Measurements from ENCODE around the gene SFXN4. TPM values are rescaled to one million over a fixed set of nuclear protein-coding genes. Genes with fewer than 3 reads are reported as not detected.

The SFXN4 gene
- total and polyA plus RNA-seq, 2 of the 13 experiments (the other 11 are each of a cell fraction or from before 2014, with no cell fraction given): 47.7 to 64.9 TPM

GRCh38 chr10:119113751-119114732 is 51.5 kb downstream of the SFXN4 start (continued):
- TF ChIP-seq ELF3 (CRISPR knock-in tag; IDR thresholded peaks at IDR 0.05) (peak; percentile 88), ZFP36 (IDR thresholded peaks at IDR 0.05; ENCODE audit: borderline replicate concordance, low read depth, low read length, partially characterized antibody) (no peak), ZNF331 (CRISPR knock-in tag; IDR thresholded peaks at IDR 0.05) (peak; percentile 65; the same call in 1 of the 2 replicates), PHF5A (CRISPR knock-in tag; IDR thresholded peaks at IDR 0.05; ENCODE audit: low read depth, unreplicated experiment) (peak; percentile 35), TBL1XR1 (IDR thresholded peaks at IDR 0.05; ENCODE audit: borderline replicate concordance, low read length, partially characterized antibody) (peak; percentile 68), PHF8 (CRISPR knock-in tag; IDR thresholded peaks at IDR 0.05) (no peak), ZNF816 (CRISPR knock-in tag; IDR thresholded peaks at IDR 0.05; ENCODE audit: borderline replicate concordance) (no peak), KDM5A (IDR thresholded peaks at IDR 0.05; ENCODE audit: borderline replicate concordance, low read length) (no peak), U2AF1 (optimal IDR thresholded peaks at IDR 0.05; ENCODE audit: low read depth, low read length) (no peak), AHDC1 (CRISPR knock-in tag; IDR thresholded peaks at IDR 0.05; ENCODE audit: borderline replicate concordance) (peak; percentile 93), ELF1 (CRISPR knock-in tag; IDR thresholded peaks at IDR 0.05) (peak; percentile 73), CREB1 (IDR thresholded peaks at IDR 0.05) (no peak), CREB1 (CRISPR knock-in tag; IDR thresholded peaks at IDR 0.05) (peak; percentile 57; the same call in 1 of the 2 replicates), MTF2 (CRISPR knock-in tag; IDR thresholded peaks at IDR 0.05; ENCODE audit: borderline replicate concordance) (no peak), GABPA (IDR thresholded peaks at IDR 0.05; ENCODE audit: low read depth, low read length) (no peak), GABPA (CRISPR knock-in tag; IDR thresholded peaks at IDR 0.05; ENCODE audit: low read depth) (peak; percentile 77), ZNF652 (CRISPR knock-in tag; IDR thresholded peaks at IDR 0.05; ENCODE audit: borderline replicate concordance, low read depth) (no peak; the same call in 1 of the 2 replicates)
- TF ChIP-seq, protein P1, sequence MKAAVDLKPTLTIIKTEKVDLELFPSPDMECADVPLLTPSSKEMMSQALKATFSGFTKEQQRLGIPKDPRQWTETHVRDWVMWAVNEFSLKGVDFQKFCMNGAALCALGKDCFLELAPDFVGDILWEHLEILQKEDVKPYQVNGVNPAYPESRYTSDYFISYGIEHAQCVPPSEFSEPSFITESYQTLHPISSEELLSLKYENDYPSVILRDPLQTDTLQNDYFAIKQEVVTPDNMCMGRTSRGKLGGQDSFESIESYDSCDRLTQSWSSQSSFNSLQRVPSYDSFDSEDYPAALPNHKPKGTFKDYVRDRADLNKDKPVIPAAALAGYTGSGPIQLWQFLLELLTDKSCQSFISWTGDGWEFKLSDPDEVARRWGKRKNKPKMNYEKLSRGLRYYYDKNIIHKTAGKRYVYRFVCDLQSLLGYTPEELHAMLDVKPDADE (CRISPR knock-in tag; IDR thresholded peaks at IDR 0.05): no peak
- TF ChIP-seq, protein P2, sequence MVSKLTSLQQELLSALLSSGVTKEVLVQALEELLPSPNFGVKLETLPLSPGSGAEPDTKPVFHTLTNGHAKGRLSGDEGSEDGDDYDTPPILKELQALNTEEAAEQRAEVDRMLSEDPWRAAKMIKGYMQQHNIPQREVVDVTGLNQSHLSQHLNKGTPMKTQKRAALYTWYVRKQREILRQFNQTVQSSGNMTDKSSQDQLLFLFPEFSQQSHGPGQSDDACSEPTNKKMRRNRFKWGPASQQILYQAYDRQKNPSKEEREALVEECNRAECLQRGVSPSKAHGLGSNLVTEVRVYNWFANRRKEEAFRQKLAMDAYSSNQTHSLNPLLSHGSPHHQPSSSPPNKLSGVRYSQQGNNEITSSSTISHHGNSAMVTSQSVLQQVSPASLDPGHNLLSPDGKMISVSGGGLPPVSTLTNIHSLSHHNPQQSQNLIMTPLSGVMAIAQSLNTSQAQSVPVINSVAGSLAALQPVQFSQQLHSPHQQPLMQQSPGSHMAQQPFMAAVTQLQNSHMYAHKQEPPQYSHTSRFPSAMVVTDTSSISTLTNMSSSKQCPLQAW (CRISPR knock-in tag; IDR thresholded peaks at IDR 0.05): peak; percentile 62; the same call in 1 of the 2 replicates
- TF ChIP-seq, protein P3, sequence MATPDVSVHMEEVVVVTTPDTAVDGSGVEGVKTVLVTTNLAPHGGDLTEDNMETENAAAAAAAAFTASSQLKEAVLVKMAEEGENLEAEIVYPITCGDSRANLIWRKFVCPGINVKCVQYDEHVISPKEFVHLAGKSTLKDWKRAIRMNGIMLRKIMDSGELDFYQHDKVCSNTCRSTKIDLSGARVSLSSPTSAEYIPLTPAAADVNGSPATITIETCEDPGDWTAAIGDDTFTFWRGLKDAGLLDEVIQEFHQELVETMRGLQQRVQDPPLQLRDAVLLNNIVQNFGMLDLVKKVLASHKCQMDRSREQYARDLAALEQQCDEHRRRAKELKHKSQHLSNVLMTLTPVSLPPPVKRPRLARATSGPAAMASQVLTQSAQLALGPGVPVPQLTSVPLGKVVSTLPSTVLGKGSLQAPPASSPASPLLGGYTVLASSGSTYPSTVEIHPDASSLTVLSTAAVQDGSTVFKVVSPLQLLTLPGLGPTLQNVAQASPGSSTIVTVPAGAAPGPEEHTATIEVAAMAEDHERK (CRISPR knock-in tag; IDR thresholded peaks at IDR 0.05; ENCODE audit: low read depth): no peak
